Measurements from ENCODE around the gene PASK.
"Not testable (repeated sequence)": the region's sequence is repeated elsewhere in the genome, so short reads cannot be mapped to it uniquely, and the experiment has no call there.

The PASK gene

GRCh38 chr2:241148891-241149674 is at the start of gene PASK:
TSS of gene PASK (minus strand) at chr2:241149472. CDS start at chr2:241143032, 6,440 bp downstream.
- DNase-seq, result peak; percentile 37 to 97 (median 88)

- DNase-seq, result no peak
These were observed 49.4 kb upstream of the PASK start for GRCh38 chr2:241198381-241199279.

- DNase-seq, result no peak
These were observed 48.7 kb upstream of the PASK start for GRCh38 chr2:241197947-241198346.

- not testable (repeated sequence) for DNase-seq
These were observed 48.0 kb upstream of the PASK start for GRCh38 chr2:241197246-241197645.

GRCh38 chr2:241195506-241196130 is 46.3 kb upstream of the PASK start:
- DNase-seq, result no peak

GRCh38 chr2:241194811-241195210 is 45.5 kb upstream of the PASK start:
- DNase-seq, result no peak

GRCh38 chr2:241193271-241193670 is 44.0 kb upstream of the PASK start:
- no peak for DNase-seq

- no peak for DNase-seq
These were observed 41.8 kb upstream of the PASK start for GRCh38 chr2:241191081-241191480.

- DNase-seq, result no peak
These were observed 41.2 kb upstream of the PASK start for GRCh38 chr2:241190291-241190981.

GRCh38 chr2:241189856-241190201 is 40.6 kb upstream of the PASK start:
- no peak for DNase-seq

- DNase-seq, result no peak
These were observed 40.0 kb upstream of the PASK start for GRCh38 chr2:241189093-241189855.

GRCh38 chr2:241188361-241189092 is 39.3 kb upstream of the PASK start, which contains the start of gene ANO7:
TSS of gene ANO7 (plus strand) at chr2:241188677. CDS start at chr2:241190064, 1,387 bp downstream.
- DNase-seq, result no peak

GRCh38 chr2:241187918-241188234 is 38.6 kb upstream of the PASK start:
- DNase-seq, result no peak

- no peak for DNase-seq
These were observed 38.0 kb upstream of the PASK start for GRCh38 chr2:241187101-241187917.

- DNase-seq, result no peak
These were observed 36.7 kb upstream of the PASK start for GRCh38 chr2:241185961-241186360.

GRCh38 chr2:241184901-241185300 is 35.6 kb upstream of the PASK start:
- no peak for DNase-seq

GRCh38 chr2:241183221-241183620 is 33.9 kb upstream of the PASK start:
- no peak for DNase-seq

GRCh38 chr2:241182531-241183133 is 33.4 kb upstream of the PASK start:
- no peak for DNase-seq

- no peak for DNase-seq
These were observed 32.9 kb upstream of the PASK start for GRCh38 chr2:241182126-241182525.

Data from hypothalamus (tissue), 51 donors.